GM12891 (cell line): ENCODE measurements around the gene ZNF683.
"Not testable (repeated sequence)": the region's sequence is repeated elsewhere in the genome, so short reads cannot be mapped to it uniquely, and the experiment has no call there.

Experiments
- POLR2A ChIP-seq: IDR thresholded peaks from 2 replicates; pipeline ENCODE4 v1.6.1; 2011; ENCODE audit warnings: low read depth, low read length, control low read depth
- POLR2AphosphoS5 ChIP-seq: IDR thresholded peaks from 2 replicates; pipeline ENCODE4 v1.6.1; 2011; ENCODE audit warnings: low read depth, low read length, control low read depth
- POU2F2 ChIP-seq: IDR thresholded peaks from 2 replicates; pipeline ENCODE4 v1.6.1; 2011; ENCODE audit warnings: low read depth, mild to moderate bottlenecking, control low read depth, low read length, moderate library complexity
- SPI1 ChIP-seq: IDR thresholded peaks from 2 replicates; pipeline ENCODE4 v1.6.1; 2011; ENCODE audit warnings: low read depth, low read length, control low read depth
- TAF1 ChIP-seq: IDR thresholded peaks from 2 replicates; pipeline ENCODE4 v1.6.1; 2011; ENCODE audit warnings: low read depth, low read length, control low read depth

- TF ChIP-seq POLR2A, POLR2AphosphoS5, TAF1, SPI1, POU2F2: not testable (repeated sequence)
Observed at GRCh38 chr1:26329380-26329779, 43.2 kb downstream of the ZNF683 start.
